Liver (tissue), 9 donors: Measurements from ENCODE around the gene CNOT8. TPM values are rescaled to one million over a fixed set of nuclear protein-coding genes. Genes with fewer than 3 reads are reported as not detected.

Source experiments
- DNase-seq: peaks from one replicate; pipeline ENCODE4 v3.0.0-alpha.2; 2017; ENCODE audit warnings: low spot score
- H3K27ac ChIP-seq, 2 donors: one replicate each; pipeline ENCODE4 v1.7.0; 2013; ENCODE audit warnings: inconsistent platforms in 2 of 2, low read length in 2 of 2, control low read depth in 1 of 2, low read depth in 1 of 2, mild to moderate bottlenecking in 1 of 2
- H3K27me3 ChIP-seq, 4 donors: one replicate each; pipeline versions ENCODE4 v1.6.1 to v1.7.0; 2013; ENCODE audit warnings: low read length in 3 of 4, inconsistent platforms in 1 of 4, mild to moderate bottlenecking in 1 of 4, moderate library complexity in 1 of 4; ENCODE audit not compliant: control insufficient read depth in 4 of 4, insufficient read depth in 4 of 4
- H3K36me3 ChIP-seq, 4 donors: one replicate each; pipeline versions ENCODE4 v1.6.1 to v1.7.0; 2013; ENCODE audit warnings: low read length in 3 of 4, mild to moderate bottlenecking in 3 of 4, low read depth in 1 of 4, moderate library complexity in 1 of 4; ENCODE audit not compliant: control insufficient read depth in 4 of 4, insufficient read depth in 3 of 4
- H3K4me1 ChIP-seq, 4 donors: one replicate each; pipeline versions ENCODE4 v1.6.1 to v1.7.0; 2013; ENCODE audit warnings: low read length in 3 of 4, mild to moderate bottlenecking in 3 of 4, moderate library complexity in 1 of 4; ENCODE audit not compliant: control insufficient read depth in 4 of 4, insufficient read depth in 4 of 4
- H3K4me3 ChIP-seq, 3 donors: one replicate each; pipeline versions ENCODE4 v1.6.1 to v1.7.0; 2013; ENCODE audit warnings: low read length in 3 of 3, control low read depth in 1 of 3, low read depth in 1 of 3, mild to moderate bottlenecking in 1 of 3
- H3K9ac ChIP-seq, 2 donors: one replicate each; pipeline ENCODE4 v1.7.0; 2013; ENCODE audit warnings: low read length in 2 of 2, mild to moderate bottlenecking in 2 of 2, moderate library complexity in 2 of 2, control low read depth in 1 of 2, low read depth in 1 of 2
- H3K9me3 ChIP-seq, 4 donors: one replicate each; pipeline versions ENCODE4 v1.6.1 to v1.7.0; 2013; ENCODE audit warnings: low read length in 3 of 4; ENCODE audit not compliant: control insufficient read depth in 4 of 4
- EGR1 ChIP-seq, 2 donors: IDR thresholded peaks; 2 replicates each; pipeline ENCODE4 v1.6.1; 2016 to 2018; ENCODE audit warnings: antibody characterized with exemption in 2 of 2, low read depth in 2 of 2
- FOXA1 ChIP-seq: IDR thresholded peaks from 2 replicates; pipeline ENCODE4 v1.6.1; 2016; ENCODE audit warnings: antibody characterized with exemption
- GABPA ChIP-seq, 2 donors: IDR thresholded peaks in 1 of 2; conservative IDR thresholded peaks in 1 of 2; 2 replicates each; pipeline ENCODE4 v1.6.1; 2016; ENCODE audit warnings: antibody characterized with exemption in 2 of 2, mild to moderate bottlenecking in 1 of 2, moderate library complexity in 1 of 2
- HNF4A ChIP-seq, 2 donors: conservative IDR thresholded peaks; 2 replicates each; pipeline ENCODE4 v1.6.1; 2016; ENCODE audit warnings: antibody characterized with exemption in 2 of 2, mild to moderate bottlenecking in 2 of 2
- HNF4G ChIP-seq: IDR thresholded peaks from 2 replicates; pipeline ENCODE4 v1.6.1; 2016; ENCODE audit warnings: antibody characterized with exemption
- JUND ChIP-seq, 2 donors: IDR thresholded peaks; 2 replicates each; pipeline ENCODE4 v1.6.1; 2016; ENCODE audit warnings: antibody characterized with exemption in 2 of 2
- NR2F2 ChIP-seq: IDR thresholded peaks from 2 replicates; pipeline ENCODE4 v1.6.1; 2016; ENCODE audit warnings: antibody characterized with exemption
- RAD21 ChIP-seq, 2 donors: IDR thresholded peaks; 2 replicates each; pipeline ENCODE4 v1.6.1; 2016; ENCODE audit warnings: antibody characterized with exemption in 2 of 2, mild to moderate bottlenecking in 2 of 2
- SP1 ChIP-seq: IDR thresholded peaks from 2 replicates; pipeline ENCODE4 v1.6.1; 2018; ENCODE audit warnings: antibody characterized with exemption, mild to moderate bottlenecking
- TAF1 ChIP-seq: conservative IDR thresholded peaks from 2 replicates; pipeline ENCODE4 v1.6.1; 2016; ENCODE audit warnings: antibody characterized with exemption, mild to moderate bottlenecking
- YY1 ChIP-seq: IDR thresholded peaks from 2 replicates; pipeline ENCODE4 v1.6.1; 2016; ENCODE audit warnings: antibody characterized with exemption, mild to moderate bottlenecking
- WGBS: extraction: QIAGEN DNeasy Blood & Tissue Kit; methylation state at CpG from one replicate; pipeline ENCODE4 v1.1.7; 2013; 5-methylcytosine and 5-hydroxymethylcytosine counted together
- polyA plus RNA-seq, 2 donors: library from polyadenylated mRNA; stranded (reverse) in 1 of 2; unstranded in 1 of 2; fragments of 200-250 nt in 1 of 2; fragments of >200 nt in 1 of 2; fragmentation: Nextera tagmentation in 1 of 2; extraction: Ambion mirVana in 1 of 2; gene quantifications; one replicate each; pipeline versions ENCODE4 v1.2.1 to v1.2.3, GENCODE V29; 2013 to 2015
- total RNA-seq, 2 donors: library from RNA; depleted of rRNA; stranded (reverse); fragments of >200 nt; gene quantifications; one replicate each; pipeline ENCODE4 v1.2.3, GENCODE V29; 2014
- TF ChIP-seq, protein P1 (sequence below): IDR thresholded peaks from 2 replicates; pipeline ENCODE4 v1.6.1; 2016; ENCODE audit warnings: antibody characterized with exemption, mild to moderate bottlenecking
- TF ChIP-seq, protein P2 (sequence below): IDR thresholded peaks from 2 replicates; pipeline ENCODE4 v1.6.1; 2016; ENCODE audit warnings: antibody characterized with exemption
- TF ChIP-seq, protein P3 (sequence below): fragments of 150-350 bp; IDR thresholded peaks from 2 replicates; pipeline ENCODE4 v1.5.1; 2017; ENCODE audit warnings: improper control_type of control experiment, low read depth, low read length; ENCODE audit not compliant: missing input control
- TF ChIP-seq, protein P4 (sequence below): IDR thresholded peaks from 2 replicates; pipeline ENCODE4 v1.6.1; 2016; ENCODE audit warnings: antibody characterized with exemption
- TF ChIP-seq, protein P5 (sequence below): IDR thresholded peaks from 2 replicates; pipeline ENCODE4 v1.6.1; 2016; ENCODE audit warnings: antibody characterized with exemption
- donor health status: healthy.
- donor health status: healthy.
- donor health status: healthy.
- donor health status: healthy.
- donor health status: healthy.

CNOT8 gene
- total and polyA plus RNA-seq, 4 donors, result 12.6 to 38.9 (median 20.8) TPM

DNA sequence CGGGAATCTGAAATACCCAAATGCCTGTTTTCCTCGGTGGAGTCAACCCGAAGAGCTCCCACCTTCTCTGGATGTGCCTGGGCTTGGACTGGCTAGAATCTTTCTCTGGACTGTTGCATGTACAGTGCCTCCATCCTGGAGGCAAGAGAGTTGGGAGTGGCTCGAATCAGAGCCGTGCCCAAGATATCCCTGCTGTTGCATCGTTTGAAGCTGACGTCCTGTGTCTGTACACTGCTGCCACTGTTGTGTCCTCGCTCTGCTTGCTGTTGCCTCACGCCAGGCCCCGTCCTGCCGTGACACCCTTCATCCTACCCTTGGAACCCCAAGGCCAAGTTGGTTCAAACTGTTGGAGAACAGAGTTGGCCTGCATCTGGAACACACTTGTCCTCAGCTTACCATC, 43.4 kb upstream of the CNOT8 start:
- Histone ChIP-seq H3K36me3 (peaks cover 2 to 44% (median 37%) of the 10 kb centered on the region in 4 donors), H3K27ac (no peak overlapping the region), H3K27me3 (no peaks in the 10 kb centered on the region), H3K9ac (no peak overlapping the region), H3K4me3 (no peak overlapping the region), H3K4me1 (peaks cover 3 to 29% (median 20%) of the 10 kb centered on the region in 4 donors), H3K9me3 (no peaks in the 10 kb centered on the region)
- WGBS, result 91% methylated on average over 11 of the region's 11 CpGs
- DNase-seq, result no peak
- TF ChIP-seq FOXA1 (no peak), GABPA (IDR thresholded peaks at IDR 0.05 in 1 of 2, conservative IDR thresholded peaks at IDR 0.05 in 1 of 2) (no peak), NR2F2 (no peak), JUND (IDR thresholded peaks at IDR 0.05) (no peak), SP1 (no peak), YY1 (no peak), RAD21 (IDR thresholded peaks at IDR 0.05) (no peak), HNF4G (no peak), EGR1 (IDR thresholded peaks at IDR 0.05; ENCODE audit: low read depth in 2 of 2) (no peak), HNF4A (conservative IDR thresholded peaks at IDR 0.05) (no peak), TAF1 (no peak)
- TF ChIP-seq, protein P1, sequence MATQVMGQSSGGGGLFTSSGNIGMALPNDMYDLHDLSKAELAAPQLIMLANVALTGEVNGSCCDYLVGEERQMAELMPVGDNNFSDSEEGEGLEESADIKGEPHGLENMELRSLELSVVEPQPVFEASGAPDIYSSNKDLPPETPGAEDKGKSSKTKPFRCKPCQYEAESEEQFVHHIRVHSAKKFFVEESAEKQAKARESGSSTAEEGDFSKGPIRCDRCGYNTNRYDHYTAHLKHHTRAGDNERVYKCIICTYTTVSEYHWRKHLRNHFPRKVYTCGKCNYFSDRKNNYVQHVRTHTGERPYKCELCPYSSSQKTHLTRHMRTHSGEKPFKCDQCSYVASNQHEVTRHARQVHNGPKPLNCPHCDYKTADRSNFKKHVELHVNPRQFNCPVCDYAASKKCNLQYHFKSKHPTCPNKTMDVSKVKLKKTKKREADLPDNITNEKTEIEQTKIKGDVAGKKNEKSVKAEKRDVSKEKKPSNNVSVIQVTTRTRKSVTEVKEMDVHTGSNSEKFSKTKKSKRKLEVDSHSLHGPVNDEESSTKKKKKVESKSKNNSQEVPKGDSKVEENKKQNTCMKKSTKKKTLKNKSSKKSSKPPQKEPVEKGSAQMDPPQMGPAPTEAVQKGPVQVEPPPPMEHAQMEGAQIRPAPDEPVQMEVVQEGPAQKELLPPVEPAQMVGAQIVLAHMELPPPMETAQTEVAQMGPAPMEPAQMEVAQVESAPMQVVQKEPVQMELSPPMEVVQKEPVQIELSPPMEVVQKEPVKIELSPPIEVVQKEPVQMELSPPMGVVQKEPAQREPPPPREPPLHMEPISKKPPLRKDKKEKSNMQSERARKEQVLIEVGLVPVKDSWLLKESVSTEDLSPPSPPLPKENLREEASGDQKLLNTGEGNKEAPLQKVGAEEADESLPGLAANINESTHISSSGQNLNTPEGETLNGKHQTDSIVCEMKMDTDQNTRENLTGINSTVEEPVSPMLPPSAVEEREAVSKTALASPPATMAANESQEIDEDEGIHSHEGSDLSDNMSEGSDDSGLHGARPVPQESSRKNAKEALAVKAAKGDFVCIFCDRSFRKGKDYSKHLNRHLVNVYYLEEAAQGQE, result no peak
- TF ChIP-seq, protein P2, sequence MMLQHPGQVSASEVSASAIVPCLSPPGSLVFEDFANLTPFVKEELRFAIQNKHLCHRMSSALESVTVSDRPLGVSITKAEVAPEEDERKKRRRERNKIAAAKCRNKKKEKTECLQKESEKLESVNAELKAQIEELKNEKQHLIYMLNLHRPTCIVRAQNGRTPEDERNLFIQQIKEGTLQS, result no peak
- TF ChIP-seq, protein P3, sequence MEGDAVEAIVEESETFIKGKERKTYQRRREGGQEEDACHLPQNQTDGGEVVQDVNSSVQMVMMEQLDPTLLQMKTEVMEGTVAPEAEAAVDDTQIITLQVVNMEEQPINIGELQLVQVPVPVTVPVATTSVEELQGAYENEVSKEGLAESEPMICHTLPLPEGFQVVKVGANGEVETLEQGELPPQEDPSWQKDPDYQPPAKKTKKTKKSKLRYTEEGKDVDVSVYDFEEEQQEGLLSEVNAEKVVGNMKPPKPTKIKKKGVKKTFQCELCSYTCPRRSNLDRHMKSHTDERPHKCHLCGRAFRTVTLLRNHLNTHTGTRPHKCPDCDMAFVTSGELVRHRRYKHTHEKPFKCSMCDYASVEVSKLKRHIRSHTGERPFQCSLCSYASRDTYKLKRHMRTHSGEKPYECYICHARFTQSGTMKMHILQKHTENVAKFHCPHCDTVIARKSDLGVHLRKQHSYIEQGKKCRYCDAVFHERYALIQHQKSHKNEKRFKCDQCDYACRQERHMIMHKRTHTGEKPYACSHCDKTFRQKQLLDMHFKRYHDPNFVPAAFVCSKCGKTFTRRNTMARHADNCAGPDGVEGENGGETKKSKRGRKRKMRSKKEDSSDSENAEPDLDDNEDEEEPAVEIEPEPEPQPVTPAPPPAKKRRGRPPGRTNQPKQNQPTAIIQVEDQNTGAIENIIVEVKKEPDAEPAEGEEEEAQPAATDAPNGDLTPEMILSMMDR, result no peak
- TF ChIP-seq, protein P4, sequence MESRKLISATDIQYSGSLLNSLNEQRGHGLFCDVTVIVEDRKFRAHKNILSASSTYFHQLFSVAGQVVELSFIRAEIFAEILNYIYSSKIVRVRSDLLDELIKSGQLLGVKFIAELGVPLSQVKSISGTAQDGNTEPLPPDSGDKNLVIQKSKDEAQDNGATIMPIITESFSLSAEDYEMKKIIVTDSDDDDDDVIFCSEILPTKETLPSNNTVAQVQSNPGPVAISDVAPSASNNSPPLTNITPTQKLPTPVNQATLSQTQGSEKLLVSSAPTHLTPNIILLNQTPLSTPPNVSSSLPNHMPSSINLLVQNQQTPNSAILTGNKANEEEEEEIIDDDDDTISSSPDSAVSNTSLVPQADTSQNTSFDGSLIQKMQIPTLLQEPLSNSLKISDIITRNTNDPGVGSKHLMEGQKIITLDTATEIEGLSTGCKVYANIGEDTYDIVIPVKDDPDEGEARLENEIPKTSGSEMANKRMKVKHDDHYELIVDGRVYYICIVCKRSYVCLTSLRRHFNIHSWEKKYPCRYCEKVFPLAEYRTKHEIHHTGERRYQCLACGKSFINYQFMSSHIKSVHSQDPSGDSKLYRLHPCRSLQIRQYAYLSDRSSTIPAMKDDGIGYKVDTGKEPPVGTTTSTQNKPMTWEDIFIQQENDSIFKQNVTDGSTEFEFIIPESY, result no peak
- TF ChIP-seq, protein P5, sequence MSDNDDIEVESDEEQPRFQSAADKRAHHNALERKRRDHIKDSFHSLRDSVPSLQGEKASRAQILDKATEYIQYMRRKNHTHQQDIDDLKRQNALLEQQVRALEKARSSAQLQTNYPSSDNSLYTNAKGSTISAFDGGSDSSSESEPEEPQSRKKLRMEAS, result no peak
